ENCODE measurements around the gene CERK.

The CERK gene

DNA sequence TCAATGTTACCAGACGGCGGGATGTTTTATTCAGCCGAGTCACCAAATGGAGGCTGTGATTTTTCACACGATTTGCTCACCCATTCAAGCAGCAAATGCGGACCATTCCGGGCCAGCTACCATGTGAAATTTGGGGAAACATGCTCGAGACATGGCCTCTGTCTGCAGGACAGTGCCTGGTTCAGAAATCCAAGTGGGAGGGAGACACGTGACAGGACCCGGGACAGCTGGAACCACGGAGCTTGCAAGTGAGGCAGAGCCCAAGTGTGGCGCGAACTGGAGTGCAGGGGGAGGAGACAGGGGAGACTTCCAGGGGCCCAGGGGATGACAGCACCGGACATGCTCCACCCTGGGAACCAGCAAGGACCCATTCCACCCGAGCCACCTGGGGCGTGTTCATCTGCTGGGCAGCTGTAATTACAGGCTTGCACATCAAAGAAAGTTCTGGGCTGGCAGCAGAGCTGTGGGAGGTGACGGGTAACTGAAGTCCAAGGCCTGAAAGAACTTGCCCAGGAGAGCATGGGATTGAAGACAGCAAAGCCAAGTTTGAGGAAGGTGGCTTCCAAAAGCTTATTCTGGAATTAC is 16.5 kb downstream of the CERK start:
- no peak for TF ChIP-seq SUZ12 (IDR thresholded peaks at IDR 0.05; ENCODE audit: extremely low read depth, insufficient read depth, insufficient read length)
- Histone ChIP-seq H3K27me3 (ENCODE audit: insufficient read depth, insufficient read length) (no peaks in the 10 kb centered on the region), H3K4me1 (ENCODE audit: insufficient read depth, insufficient read length) (peaks cover 2% of the 10 kb centered on the region), H3K36me3 (ENCODE audit: insufficient read depth, insufficient read length, low read length) (peaks cover 56% of the 10 kb centered on the region), H3K9me3 (ENCODE audit: insufficient read depth, low read length) (no peaks in the 10 kb centered on the region), H3K4me3 (ENCODE audit: insufficient read length, low read depth) (no peak overlapping the region), H3K9ac (ENCODE audit: insufficient read length, low read depth) (no peak overlapping the region)
- no peak for DNase-seq (ENCODE audit: low read depth, low spot score)

GRCh38 chr22:46719921-46720320 is 18.1 kb downstream of the CERK start:
- Histone ChIP-seq H3K36me3 (ENCODE audit: insufficient read depth, insufficient read length, low read length) (peaks cover 44% of the 10 kb centered on the region), H3K27me3 (ENCODE audit: insufficient read depth, insufficient read length) (no peaks in the 10 kb centered on the region), H3K4me3 (ENCODE audit: insufficient read length, low read depth) (no peak overlapping the region), H3K9me3 (ENCODE audit: insufficient read depth, low read length) (no peaks in the 10 kb centered on the region), H3K4me1 (ENCODE audit: insufficient read depth, insufficient read length) (no peaks in the 10 kb centered on the region), H3K9ac (ENCODE audit: insufficient read length, low read depth) (no peak overlapping the region)
- no peak for DNase-seq (ENCODE audit: low read depth, low spot score)
- no peak for TF ChIP-seq YY1 (IDR thresholded peaks at IDR 0.05; ENCODE audit: insufficient read depth, insufficient read length)
- no peak for TF ChIP-seq SUZ12 (IDR thresholded peaks at IDR 0.05; ENCODE audit: extremely low read depth, insufficient read depth, insufficient read length)
- no peak for TF ChIP-seq ZNF274 (IDR thresholded peaks at IDR 0.05; ENCODE audit: low read depth, low read length)

DNA sequence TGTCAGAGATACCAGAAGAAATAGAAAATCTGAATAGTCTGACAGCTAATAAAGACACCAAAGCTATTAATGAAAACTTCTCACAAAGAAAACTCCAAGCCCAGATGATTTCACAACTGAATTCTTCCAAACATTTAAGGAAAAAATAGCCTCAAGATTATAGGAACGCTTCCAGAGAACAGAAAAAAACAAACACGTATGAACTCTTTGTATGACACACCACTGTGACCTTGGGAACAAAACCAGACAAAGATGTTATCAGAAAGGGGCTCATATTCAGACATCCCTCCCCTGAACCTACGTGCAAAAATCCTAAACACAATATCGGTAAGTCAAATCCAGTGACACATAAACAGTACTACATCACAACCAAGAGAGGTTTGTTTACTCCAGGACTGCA is 23.5 kb downstream of the CERK start:
- TF ChIP-seq SUZ12 (IDR thresholded peaks at IDR 0.05; ENCODE audit: extremely low read depth, insufficient read depth, insufficient read length) (no peak), ZNF274 (IDR thresholded peaks at IDR 0.05; ENCODE audit: low read depth, low read length) (no peak), YY1 (IDR thresholded peaks at IDR 0.05; ENCODE audit: insufficient read depth, insufficient read length) (no peak)
- H3K4me3 ChIP-seq (ENCODE audit: insufficient read length, low read depth) = no peak overlapping the region
- no peaks in the 10 kb centered on the region for H3K27me3 ChIP-seq (ENCODE audit: insufficient read depth, insufficient read length)
- H3K9ac ChIP-seq (ENCODE audit: insufficient read length, low read depth) = no peak overlapping the region
- H3K9me3 ChIP-seq (ENCODE audit: insufficient read depth, low read length) = no peaks in the 10 kb centered on the region
- DNase-seq (ENCODE audit: low read depth, low spot score) = no peak
- H3K36me3 ChIP-seq (ENCODE audit: insufficient read depth, insufficient read length, low read length) = peaks cover 57% of the 10 kb centered on the region
- peaks cover 3% of the 10 kb centered on the region for H3K4me1 ChIP-seq (ENCODE audit: insufficient read depth, insufficient read length)

GRCh38 chr22:46712288-46712687 is 25.8 kb downstream of the CERK start:
- Histone ChIP-seq H3K36me3 (ENCODE audit: insufficient read depth, insufficient read length, low read length) (peaks cover 59% of the 10 kb centered on the region), H3K4me1 (ENCODE audit: insufficient read depth, insufficient read length) (peaks cover 3% of the 10 kb centered on the region), H3K27me3 (ENCODE audit: insufficient read depth, insufficient read length) (no peaks in the 10 kb centered on the region), H3K9me3 (ENCODE audit: insufficient read depth, low read length) (no peaks in the 10 kb centered on the region), H3K4me3 (ENCODE audit: insufficient read length, low read depth) (no peak overlapping the region), H3K9ac (ENCODE audit: insufficient read length, low read depth) (no peak overlapping the region)
- no peak for DNase-seq (ENCODE audit: low read depth, low spot score)
- TF ChIP-seq SUZ12 (IDR thresholded peaks at IDR 0.05; ENCODE audit: extremely low read depth, insufficient read depth, insufficient read length) = no peak
- no peak for TF ChIP-seq YY1 (IDR thresholded peaks at IDR 0.05; ENCODE audit: insufficient read depth, insufficient read length)
- TF ChIP-seq ZNF274 (IDR thresholded peaks at IDR 0.05; ENCODE audit: low read depth, low read length) = no peak

DNA sequence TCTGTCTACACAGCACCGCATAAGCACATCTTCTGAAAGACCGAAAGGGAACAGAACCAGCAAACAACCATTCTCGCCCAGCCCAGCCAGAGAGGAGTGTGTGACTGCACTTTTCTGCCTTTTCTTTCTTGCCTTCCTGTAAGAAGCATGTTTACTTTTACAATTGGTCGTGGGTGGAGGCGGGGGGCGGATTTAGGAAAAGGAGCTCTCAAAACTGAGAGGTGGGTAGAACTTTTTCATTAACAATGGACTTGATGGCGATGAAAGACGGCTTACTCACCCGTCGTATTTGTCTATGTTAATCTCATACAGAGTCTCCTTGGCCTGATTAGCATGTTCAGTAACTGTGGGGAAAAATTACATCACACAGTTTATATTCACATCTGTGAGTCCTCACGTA is 27.2 kb downstream of the CERK start:
- DNase-seq (ENCODE audit: low read depth, low spot score) = no peak
- TF ChIP-seq SUZ12 (IDR thresholded peaks at IDR 0.05; ENCODE audit: extremely low read depth, insufficient read depth, insufficient read length) (no peak), ZNF274 (IDR thresholded peaks at IDR 0.05; ENCODE audit: low read depth, low read length) (no peak), YY1 (IDR thresholded peaks at IDR 0.05; ENCODE audit: insufficient read depth, insufficient read length) (no peak)
- H3K36me3 ChIP-seq (ENCODE audit: insufficient read depth, insufficient read length, low read length) = peaks cover 67% of the 10 kb centered on the region
- H3K27me3 ChIP-seq (ENCODE audit: insufficient read depth, insufficient read length) = no peaks in the 10 kb centered on the region
- H3K4me1 ChIP-seq (ENCODE audit: insufficient read depth, insufficient read length) = peaks cover 3% of the 10 kb centered on the region
- no peaks in the 10 kb centered on the region for H3K9me3 ChIP-seq (ENCODE audit: insufficient read depth, low read length)
- no peak overlapping the region for H3K4me3 ChIP-seq (ENCODE audit: insufficient read length, low read depth)
- H3K9ac ChIP-seq (ENCODE audit: insufficient read length, low read depth) = no peak overlapping the region

- H3K4me1 ChIP-seq (ENCODE audit: insufficient read depth, insufficient read length) = peaks cover 3% of the 10 kb centered on the region
- H3K4me3 ChIP-seq (ENCODE audit: insufficient read length, low read depth) = no peak overlapping the region
- no peaks in the 10 kb centered on the region for H3K27me3 ChIP-seq (ENCODE audit: insufficient read depth, insufficient read length)
- H3K36me3 ChIP-seq (ENCODE audit: insufficient read depth, insufficient read length, low read length) = peaks cover 67% of the 10 kb centered on the region
- no peaks in the 10 kb centered on the region for H3K9me3 ChIP-seq (ENCODE audit: insufficient read depth, low read length)
- no peak for TF ChIP-seq YY1 (IDR thresholded peaks at IDR 0.05; ENCODE audit: insufficient read depth, insufficient read length)
- TF ChIP-seq SUZ12 (IDR thresholded peaks at IDR 0.05; ENCODE audit: extremely low read depth, insufficient read depth, insufficient read length) = no peak
- TF ChIP-seq ZNF274 (IDR thresholded peaks at IDR 0.05; ENCODE audit: low read depth, low read length) = no peak
- no peak for DNase-seq (ENCODE audit: low read depth, low spot score)
- H3K9ac ChIP-seq (ENCODE audit: insufficient read length, low read depth) = no peak overlapping the region
Measured at GRCh38 chr22:46708766-46709330, 29.2 kb downstream of the CERK start.

- peaks cover 3% of the 10 kb centered on the region for H3K4me1 ChIP-seq (ENCODE audit: insufficient read depth, insufficient read length)
Measured at GRCh38 chr22:46707827-46708570, 30.1 kb downstream of the CERK start.

More at GRCh38 chr22:46707827-46708570, 30.1 kb downstream of the CERK start:
- TF ChIP-seq YY1 (IDR thresholded peaks at IDR 0.05; ENCODE audit: insufficient read depth, insufficient read length) (no peak), ZNF274 (IDR thresholded peaks at IDR 0.05; ENCODE audit: low read depth, low read length) (no peak), SUZ12 (IDR thresholded peaks at IDR 0.05; ENCODE audit: extremely low read depth, insufficient read depth, insufficient read length) (no peak)
- Histone ChIP-seq H3K9ac (ENCODE audit: insufficient read length, low read depth) (no peak overlapping the region), H3K36me3 (ENCODE audit: insufficient read depth, insufficient read length, low read length) (peaks cover 73% of the 10 kb centered on the region), H3K4me3 (ENCODE audit: insufficient read length, low read depth) (no peak overlapping the region), H3K27me3 (ENCODE audit: insufficient read depth, insufficient read length) (no peaks in the 10 kb centered on the region), H3K9me3 (ENCODE audit: insufficient read depth, low read length) (no peaks in the 10 kb centered on the region)
- no peak for DNase-seq (ENCODE audit: low read depth, low spot score)
